ENCODE data around the gene UGT1A9.
"Not testable (repeated sequence)": the region's sequence is repeated elsewhere in the genome, so short reads cannot be mapped to it uniquely, and the experiment has no call there.

The UGT1A9 gene

GRCh38 chr2:233691443-233692433 is 20.0 kb downstream of the UGT1A9 start:
- DNase-seq (ENCODE audit: low spot score in 2 of 2) = no peak
- no peak overlapping the region for H3K27ac Mint-ChIP-seq
- no peaks in the 10 kb centered on the region for H3K9me3 Mint-ChIP-seq
- no peaks in the 10 kb centered on the region for H3K36me3 Mint-ChIP-seq
- no peaks in the 10 kb centered on the region for H3K4me1 Mint-ChIP-seq
- ATAC-seq = no peak
- H3K4me3 Mint-ChIP-seq = no peak overlapping the region

- Mint-ChIP-seq H3K4me3 (no peak within 1 kb of the TSS), H3K27ac (no peak within 1 kb of the TSS), H3K9me3 (no peaks in the 10 kb centered on the region), H3K4me1 (no peaks in the 10 kb centered on the region), H3K36me3 (no peaks in the 10 kb centered on the region)
- ATAC-seq = no peak
- no peak for DNase-seq (ENCODE audit: low spot score in 2 of 2)
Observed at GRCh38 chr2:233692648-233693047, 20.9 kb downstream of the UGT1A9 start, which contains the start of gene UGT1A6. TSS of gene UGT1A6 (plus strand) at chr2:233692890. CDS start at chr2:233693005, 115 bp downstream.

GRCh38 chr2:233693963-233694362 is 22.3 kb downstream of the UGT1A9 start:
- no peak for DNase-seq (ENCODE audit: low spot score in 2 of 2)
- H3K4me3 Mint-ChIP-seq = no peak overlapping the region
- no peak overlapping the region for H3K27ac Mint-ChIP-seq
- no peak for ATAC-seq
- no peaks in the 10 kb centered on the region for H3K36me3 Mint-ChIP-seq
- H3K4me1 Mint-ChIP-seq = no peaks in the 10 kb centered on the region
- no peaks in the 10 kb centered on the region for H3K9me3 Mint-ChIP-seq

- no peaks in the 10 kb centered on the region for H3K36me3 Mint-ChIP-seq
- no peak overlapping the region for H3K27ac Mint-ChIP-seq
- H3K9me3 Mint-ChIP-seq = no peaks in the 10 kb centered on the region
- ATAC-seq (no peak), DNase-seq (ENCODE audit: low spot score in 2 of 2) (no peak)
- H3K4me3 Mint-ChIP-seq = no peak overlapping the region
- H3K4me1 Mint-ChIP-seq = no peaks in the 10 kb centered on the region
Observed at GRCh38 chr2:233698740-233699139, 27.0 kb downstream of the UGT1A9 start.

- DNase-seq (ENCODE audit: low spot score in 2 of 2) (no peak), ATAC-seq (no peak)
- Mint-ChIP-seq H3K4me3 (no peak overlapping the region), H3K36me3 (no peaks in the 10 kb centered on the region), H3K27ac (no peak overlapping the region), H3K9me3 (peaks cover 4% of the 10 kb centered on the region), H3K4me1 (no peaks in the 10 kb centered on the region)
Observed at GRCh38 chr2:233699424-233700027, 27.8 kb downstream of the UGT1A9 start.

- no peaks in the 10 kb centered on the region for H3K4me1 Mint-ChIP-seq
Observed at GRCh38 chr2:233700028-233700635, 28.4 kb downstream of the UGT1A9 start.

GRCh38 chr2:233700842-233701241 is 29.1 kb downstream of the UGT1A9 start:
- H3K27ac Mint-ChIP-seq = not testable (repeated sequence)

More at GRCh38 chr2:233700028-233700635, 28.4 kb downstream of the UGT1A9 start:
- H3K36me3 Mint-ChIP-seq = no peaks in the 10 kb centered on the region
- no peak for ATAC-seq
- H3K9me3 Mint-ChIP-seq = peaks cover 4% of the 10 kb centered on the region
- no peak for DNase-seq (ENCODE audit: low spot score in 2 of 2)
- no peak overlapping the region for H3K27ac Mint-ChIP-seq
- no peak overlapping the region for H3K4me3 Mint-ChIP-seq

GRCh38 chr2:233702238-233702637 is 30.5 kb downstream of the UGT1A9 start:
- Mint-ChIP-seq H3K4me3 (no peak overlapping the region), H3K27ac (no peak overlapping the region), H3K4me1 (no peaks in the 10 kb centered on the region), H3K9me3 (peaks cover 4% of the 10 kb centered on the region), H3K36me3 (no peaks in the 10 kb centered on the region)
- DNase-seq (ENCODE audit: low spot score in 2 of 2) (no peak), ATAC-seq (no peak)

More at GRCh38 chr2:233700842-233701241, 29.1 kb downstream of the UGT1A9 start:
- H3K36me3 Mint-ChIP-seq; H3K4me1 Mint-ChIP-seq; ATAC-seq; H3K4me3 Mint-ChIP-seq; DNase-seq (ENCODE audit: low spot score in 2 of 2); H3K9me3 Mint-ChIP-seq: not testable (repeated sequence)

GRCh38 chr2:233705911-233706506 is 34.3 kb downstream of the UGT1A9 start:
- no peak overlapping the region for H3K27ac Mint-ChIP-seq
- peaks cover 4% of the 10 kb centered on the region for H3K9me3 Mint-ChIP-seq
- DNase-seq (ENCODE audit: low spot score in 2 of 2) = no peak

GRCh38 chr2:233706720-233707119 is 35.0 kb downstream of the UGT1A9 start:
- ATAC-seq (no peak), DNase-seq (ENCODE audit: low spot score in 2 of 2) (no peak)
- Mint-ChIP-seq H3K4me1 (no peaks in the 10 kb centered on the region), H3K36me3 (no peaks in the 10 kb centered on the region), H3K9me3 (peaks cover 4% of the 10 kb centered on the region), H3K4me3 (no peak overlapping the region), H3K27ac (no peak overlapping the region)

More at GRCh38 chr2:233705911-233706506, 34.3 kb downstream of the UGT1A9 start:
- H3K4me1 Mint-ChIP-seq = no peaks in the 10 kb centered on the region
- ATAC-seq = no peak
- no peaks in the 10 kb centered on the region for H3K36me3 Mint-ChIP-seq
- H3K4me3 Mint-ChIP-seq = no peak overlapping the region

- H3K27ac Mint-ChIP-seq = no peak overlapping the region
- H3K4me1 Mint-ChIP-seq = no peaks in the 10 kb centered on the region
- DNase-seq (ENCODE audit: low spot score in 2 of 2) = no peak
- ATAC-seq = no peak
- H3K4me3 Mint-ChIP-seq = no peak overlapping the region
- H3K9me3 Mint-ChIP-seq = peaks cover 4% of the 10 kb centered on the region
- no peaks in the 10 kb centered on the region for H3K36me3 Mint-ChIP-seq
Observed at GRCh38 chr2:233707940-233708644, 36.4 kb downstream of the UGT1A9 start.

GRCh38 chr2:233708942-233709341 is 37.2 kb downstream of the UGT1A9 start:
- Mint-ChIP-seq H3K4me1 (peaks cover 3% of the 10 kb centered on the region), H3K27ac (no peak overlapping the region), H3K36me3 (no peaks in the 10 kb centered on the region), H3K9me3 (peaks cover 4% of the 10 kb centered on the region), H3K4me3 (no peak overlapping the region)
- no peak for DNase-seq (ENCODE audit: low spot score in 2 of 2)
- ATAC-seq = no peak

- H3K4me1 Mint-ChIP-seq = peaks cover 6% of the 10 kb centered on the region
- peak; percentile 76 for ATAC-seq
- DNase-seq (ENCODE audit: low spot score in 2 of 2) = peak; percentile 56 to 79
- H3K4me3 Mint-ChIP-seq = no peak overlapping the region
- H3K27ac Mint-ChIP-seq = no peak overlapping the region
- no peaks in the 10 kb centered on the region for H3K36me3 Mint-ChIP-seq
- H3K9me3 Mint-ChIP-seq = no peaks in the 10 kb centered on the region
Observed at GRCh38 chr2:233711312-233712008, 39.8 kb downstream of the UGT1A9 start.

- Mint-ChIP-seq H3K36me3 (no peaks in the 10 kb centered on the region), H3K27ac (no peak within 1 kb of the TSS), H3K4me1 (peaks cover 6% of the 10 kb centered on the region), H3K4me3 (no peak within 1 kb of the TSS), H3K9me3 (no peaks in the 10 kb centered on the region)
- ATAC-seq (no peak), DNase-seq (ENCODE audit: low spot score in 2 of 2) (no peak)
Observed at GRCh38 chr2:233712611-233713261, 41.0 kb downstream of the UGT1A9 start, which contains the start of gene UGT1A5. TSS of gene UGT1A5 (plus strand) at chr2:233712907. CDS start at chr2:233712992, 85 bp downstream.
